HepG2 (cell line): ENCODE results near the gene RNF113A. TPM values are rescaled to one million over a fixed set of nuclear protein-coding genes. Genes with fewer than 3 reads are reported as not detected.

Experiments
- ATF1 ChIP-seq: IDR thresholded peaks from 2 replicates; pipeline ENCODE4 v1.6.1; 2016; ENCODE audit warnings: mild to moderate bottlenecking, control low read depth
- EP300 ChIP-seq, 3 experiments: sonication (generic) in 1 of 3; formaldehyde crosslinking in 1 of 3; IDR thresholded peaks; 2 replicates each; pipeline versions ENCODE4 v1.5.1 to v1.6.1; 2011 to 2020; ENCODE audit warnings: low read depth in 2 of 3, low read length in 2 of 3, borderline replicate concordance in 1 of 3, improper control_type of control experiment in 1 of 3, mild to moderate bottlenecking in 1 of 3, missing genetic modification reagents in 1 of 3, moderate library complexity in 1 of 3
- ETV5 ChIP-seq: IDR thresholded peaks from 2 replicates; pipeline ENCODE4 v1.6.1; 2018; ENCODE audit warnings: missing biosample characterization, missing genetic modification reagents, inconsistent platforms, borderline replicate concordance
- FOXK2 ChIP-seq: fragments of 450-650 bp; IDR thresholded peaks from 2 replicates; pipeline ENCODE4 v1.6.1; 2016
- HNF4A ChIP-seq: sonication (generic); formaldehyde crosslinking; IDR thresholded peaks from 2 replicates; pipeline ENCODE4 v1.4.0; 2020; ENCODE audit warnings: missing genetic modification reagents
- HOXA9 ChIP-seq: sonication (generic); formaldehyde crosslinking; IDR thresholded peaks from 2 replicates; pipeline ENCODE4 v1.8.1; 2022; ENCODE audit warnings: missing genetic modification reagents, mild to moderate bottlenecking, moderate library complexity, borderline replicate concordance
- JUND ChIP-seq: sonication (generic); formaldehyde crosslinking; IDR thresholded peaks from 2 replicates; pipeline ENCODE4 v1.8.0; 2022; ENCODE audit warnings: mild to moderate bottlenecking, missing genetic modification reagents
- MED1 ChIP-seq: sonication (generic); formaldehyde crosslinking; IDR thresholded peaks from 2 replicates; pipeline ENCODE4 v1.4.0; 2020; ENCODE audit warnings: missing genetic modification reagents
- MYC ChIP-seq: sonication (generic); formaldehyde crosslinking; IDR thresholded peaks from 2 replicates; pipeline ENCODE4 v1.9.0; 2021; ENCODE audit warnings: missing genetic modification reagents, borderline replicate concordance
- NR2F1 ChIP-seq, 2 experiments: fragments of 450-650 bp in 1 of 2; formaldehyde crosslinking in 1 of 2; IDR thresholded peaks; 2 replicates each; pipeline versions ENCODE4 v1.5.0 to v1.6.1; 2016 to 2020; ENCODE audit warnings: mild to moderate bottlenecking in 1 of 2, missing compliant biosample characterization in 1 of 2, missing genetic modification reagents in 1 of 2, moderate library complexity in 1 of 2
- NR2F6 ChIP-seq, 2 experiments: IDR thresholded peaks; 2 replicates each; pipeline ENCODE4 v1.6.1; 2016; ENCODE audit warnings: antibody characterized with exemption in 1 of 2, mild to moderate bottlenecking in 1 of 2
- SALL1 ChIP-seq: sonication (generic); formaldehyde crosslinking; IDR thresholded peaks from 2 replicates; pipeline ENCODE4 v1.8.0; 2022; ENCODE audit warnings: mild to moderate bottlenecking, missing genetic modification reagents
- SOX6 ChIP-seq, 2 experiments: fragments of 450-650 bp in 1 of 2; sonication (generic) in 1 of 2; formaldehyde crosslinking in 1 of 2; IDR thresholded peaks; 2 replicates each; pipeline versions ENCODE4 v1.4.0 to v1.6.1; 2017 to 2020; ENCODE audit warnings: antibody characterized with exemption in 1 of 2, mild to moderate bottlenecking in 1 of 2, missing genetic modification reagents in 1 of 2
- ZNF235 ChIP-seq: sonication (generic); formaldehyde crosslinking; IDR thresholded peaks from 2 replicates; pipeline ENCODE4 v1.8.1; 2023; ENCODE audit warnings: mild to moderate bottlenecking, missing genetic modification reagents, borderline replicate concordance
- polyA plus RNA-seq, 8 experiments: library from polyadenylated mRNA; depleted of rRNA in 3 of 8; stranded (reverse) in 7 of 8; unstranded in 1 of 8; fragments of >200 nt; fragmentation: Illumina TruSeq in 4 of 8; extraction: Trizol in 4 of 8; gene quantifications; 2 replicates each; pipeline versions ENCODE4 v1.2.1 to v1.2.3, GENCODE V29; 2011 to 2016; ENCODE audit warnings: low read depth in 4 of 8, missing spikeins in 1 of 8, mixed read lengths in 1 of 8; ENCODE audit not compliant: insufficient read depth in 1 of 8
- total RNA-seq, 5 experiments: library from RNA; depleted of rRNA; stranded (reverse); fragments of >200 nt; fragmentation: Illumina TruSeq; extraction: Trizol; gene quantifications; 2 replicates each; pipeline ENCODE4 v1.2.3, GENCODE V29; 2016; ENCODE audit warnings: low read depth in 1 of 5
- TF ChIP-seq, protein P1 (sequence below): sonication (generic); formaldehyde crosslinking; IDR thresholded peaks from 2 replicates; pipeline ENCODE4 v1.4.0; 2020; ENCODE audit warnings: missing genetic modification reagents
- TF ChIP-seq, protein P2 (sequence below): IDR thresholded peaks from 2 replicates; pipeline ENCODE4 v1.4.0; 2020; ENCODE audit warnings: mild to moderate bottlenecking, missing genetic modification reagents
- TF ChIP-seq, protein P3 (sequence below): sonication (generic); formaldehyde crosslinking; IDR thresholded peaks from 2 replicates; pipeline ENCODE4 v1.5.1; 2020; ENCODE audit warnings: mild to moderate bottlenecking, missing genetic modification reagents, borderline replicate concordance
- TF ChIP-seq, protein P4 (sequence below): sonication (generic); formaldehyde crosslinking; conservative IDR thresholded peaks from 2 replicates; pipeline ENCODE4 v1.4.0; 2020; ENCODE audit warnings: mild to moderate bottlenecking, missing genetic modification reagents, moderate library complexity

RNF113A gene
- total and polyA plus RNA-seq, 2 of the 13 experiments (the other 11 are each of a cell fraction or from before 2014, with no cell fraction given), result 14.0 to 15.4 TPM

DNA sequence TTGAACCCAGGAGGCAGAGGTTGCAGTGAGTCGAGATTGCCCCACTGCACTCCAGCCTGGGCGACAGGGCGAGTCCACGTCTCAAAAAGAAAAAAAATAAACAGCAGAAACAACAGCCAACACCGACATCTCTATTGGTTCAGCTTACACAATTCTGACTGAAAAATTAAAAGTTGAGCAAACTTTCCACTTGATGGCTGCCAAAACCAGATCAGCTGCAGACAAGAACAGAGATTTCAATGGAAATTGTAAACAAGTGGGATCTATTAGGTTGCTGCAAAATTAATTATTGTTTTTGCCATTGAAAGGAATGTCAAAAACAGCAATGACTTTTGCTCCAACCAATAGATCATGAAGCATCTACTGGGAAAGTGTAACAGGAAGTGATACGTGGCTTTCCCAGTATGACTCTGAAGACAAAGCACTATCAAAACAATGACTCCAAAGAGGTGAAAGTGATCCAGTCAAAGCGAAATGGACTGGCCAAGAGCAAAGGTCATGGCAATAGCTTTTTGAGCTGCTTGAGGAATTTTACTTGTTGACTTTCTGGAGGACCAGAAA lies 45.1 kb downstream of the RNF113A start (continued):
- TF ChIP-seq SALL1 (CRISPR knock-in tag) (0 out of 2 replicates have a peak, but pooled peaks have one; percentile 8), FOXK2 (0 out of 2 replicates have a peak, but pooled peaks have one; percentile 4), MYC (CRISPR knock-in tag) (no peak), EP300 (IDR thresholded peaks at IDR 0.05; ENCODE audit: low read depth in 2 of 2, low read length in 2 of 2) (0 out of 4 replicates have a peak, but pooled peaks of 1 of the 2 experiments have one; percentile 41), EP300 (CRISPR knock-in tag; IDR thresholded peaks at IDR 0.05; ENCODE audit: borderline replicate concordance) (no peak), NR2F1 (CRISPR knock-in tag; IDR thresholded peaks at IDR 0.05) (0 out of 4 replicates have a peak, but pooled peaks of 1 of the 2 experiments have one; percentile 29), ATF1 (peak; percentile 21; the same call in 1 of the 2 replicates), HOXA9 (CRISPR knock-in tag) (no peak), SOX6 (IDR thresholded peaks at IDR 0.05) (no peak), SOX6 (CRISPR knock-in tag; IDR thresholded peaks at IDR 0.05) (peak; percentile 81), MED1 (CRISPR knock-in tag) (peak; percentile 20; the same call in 1 of the 2 replicates), JUND (CRISPR knock-in tag) (no peak), HNF4A (peak; percentile 40; the same call in 1 of the 2 replicates), ZNF235 (CRISPR knock-in tag) (no peak), ETV5 (CRISPR knock-in tag) (peak; percentile 60; the same call in 1 of the 2 replicates), NR2F6 (IDR thresholded peaks at IDR 0.05) (peak; percentile 49), NR2F6 (CRISPR knock-in tag; IDR thresholded peaks at IDR 0.05) (peak; percentile 70; the same call in 1 of the 2 replicates)
- TF ChIP-seq, protein P1, sequence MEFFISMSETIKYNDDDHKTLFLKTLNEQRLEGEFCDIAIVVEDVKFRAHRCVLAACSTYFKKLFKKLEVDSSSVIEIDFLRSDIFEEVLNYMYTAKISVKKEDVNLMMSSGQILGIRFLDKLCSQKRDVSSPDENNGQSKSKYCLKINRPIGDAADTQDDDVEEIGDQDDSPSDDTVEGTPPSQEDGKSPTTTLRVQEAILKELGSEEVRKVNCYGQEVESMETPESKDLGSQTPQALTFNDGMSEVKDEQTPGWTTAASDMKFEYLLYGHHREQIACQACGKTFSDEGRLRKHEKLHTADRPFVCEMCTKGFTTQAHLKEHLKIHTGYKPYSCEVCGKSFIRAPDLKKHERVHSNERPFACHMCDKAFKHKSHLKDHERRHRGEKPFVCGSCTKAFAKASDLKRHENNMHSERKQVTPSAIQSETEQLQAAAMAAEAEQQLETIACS (CRISPR knock-in tag), result no peak
- TF ChIP-seq, protein P2, sequence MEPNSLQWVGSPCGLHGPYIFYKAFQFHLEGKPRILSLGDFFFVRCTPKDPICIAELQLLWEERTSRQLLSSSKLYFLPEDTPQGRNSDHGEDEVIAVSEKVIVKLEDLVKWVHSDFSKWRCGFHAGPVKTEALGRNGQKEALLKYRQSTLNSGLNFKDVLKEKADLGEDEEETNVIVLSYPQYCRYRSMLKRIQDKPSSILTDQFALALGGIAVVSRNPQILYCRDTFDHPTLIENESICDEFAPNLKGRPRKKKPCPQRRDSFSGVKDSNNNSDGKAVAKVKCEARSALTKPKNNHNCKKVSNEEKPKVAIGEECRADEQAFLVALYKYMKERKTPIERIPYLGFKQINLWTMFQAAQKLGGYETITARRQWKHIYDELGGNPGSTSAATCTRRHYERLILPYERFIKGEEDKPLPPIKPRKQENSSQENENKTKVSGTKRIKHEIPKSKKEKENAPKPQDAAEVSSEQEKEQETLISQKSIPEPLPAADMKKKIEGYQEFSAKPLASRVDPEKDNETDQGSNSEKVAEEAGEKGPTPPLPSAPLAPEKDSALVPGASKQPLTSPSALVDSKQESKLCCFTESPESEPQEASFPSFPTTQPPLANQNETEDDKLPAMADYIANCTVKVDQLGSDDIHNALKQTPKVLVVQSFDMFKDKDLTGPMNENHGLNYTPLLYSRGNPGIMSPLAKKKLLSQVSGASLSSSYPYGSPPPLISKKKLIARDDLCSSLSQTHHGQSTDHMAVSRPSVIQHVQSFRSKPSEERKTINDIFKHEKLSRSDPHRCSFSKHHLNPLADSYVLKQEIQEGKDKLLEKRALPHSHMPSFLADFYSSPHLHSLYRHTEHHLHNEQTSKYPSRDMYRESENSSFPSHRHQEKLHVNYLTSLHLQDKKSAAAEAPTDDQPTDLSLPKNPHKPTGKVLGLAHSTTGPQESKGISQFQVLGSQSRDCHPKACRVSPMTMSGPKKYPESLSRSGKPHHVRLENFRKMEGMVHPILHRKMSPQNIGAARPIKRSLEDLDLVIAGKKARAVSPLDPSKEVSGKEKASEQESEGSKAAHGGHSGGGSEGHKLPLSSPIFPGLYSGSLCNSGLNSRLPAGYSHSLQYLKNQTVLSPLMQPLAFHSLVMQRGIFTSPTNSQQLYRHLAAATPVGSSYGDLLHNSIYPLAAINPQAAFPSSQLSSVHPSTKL (CRISPR knock-in tag), result peak; percentile 54
- TF ChIP-seq, protein P3, sequence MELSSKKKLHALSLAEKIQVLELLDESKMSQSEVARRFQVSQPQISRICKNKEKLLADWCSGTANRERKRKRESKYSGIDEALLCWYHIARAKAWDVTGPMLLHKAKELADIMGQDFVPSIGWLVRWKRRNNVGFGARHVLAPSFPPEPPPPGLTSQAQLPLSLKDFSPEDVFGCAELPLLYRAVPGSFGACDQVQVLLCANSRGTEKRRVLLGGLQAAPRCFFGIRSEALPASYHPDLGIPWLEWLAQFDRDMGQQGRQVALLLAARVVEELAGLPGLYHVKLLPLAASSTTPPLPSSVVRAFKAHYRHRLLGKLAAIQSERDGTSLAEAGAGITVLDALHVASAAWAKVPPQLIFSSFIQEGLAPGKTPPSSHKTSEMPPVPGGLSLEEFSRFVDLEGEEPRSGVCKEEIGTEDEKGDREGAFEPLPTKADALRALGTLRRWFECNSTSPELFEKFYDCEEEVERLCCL (CRISPR knock-in tag), result no peak
- TF ChIP-seq, protein P4, sequence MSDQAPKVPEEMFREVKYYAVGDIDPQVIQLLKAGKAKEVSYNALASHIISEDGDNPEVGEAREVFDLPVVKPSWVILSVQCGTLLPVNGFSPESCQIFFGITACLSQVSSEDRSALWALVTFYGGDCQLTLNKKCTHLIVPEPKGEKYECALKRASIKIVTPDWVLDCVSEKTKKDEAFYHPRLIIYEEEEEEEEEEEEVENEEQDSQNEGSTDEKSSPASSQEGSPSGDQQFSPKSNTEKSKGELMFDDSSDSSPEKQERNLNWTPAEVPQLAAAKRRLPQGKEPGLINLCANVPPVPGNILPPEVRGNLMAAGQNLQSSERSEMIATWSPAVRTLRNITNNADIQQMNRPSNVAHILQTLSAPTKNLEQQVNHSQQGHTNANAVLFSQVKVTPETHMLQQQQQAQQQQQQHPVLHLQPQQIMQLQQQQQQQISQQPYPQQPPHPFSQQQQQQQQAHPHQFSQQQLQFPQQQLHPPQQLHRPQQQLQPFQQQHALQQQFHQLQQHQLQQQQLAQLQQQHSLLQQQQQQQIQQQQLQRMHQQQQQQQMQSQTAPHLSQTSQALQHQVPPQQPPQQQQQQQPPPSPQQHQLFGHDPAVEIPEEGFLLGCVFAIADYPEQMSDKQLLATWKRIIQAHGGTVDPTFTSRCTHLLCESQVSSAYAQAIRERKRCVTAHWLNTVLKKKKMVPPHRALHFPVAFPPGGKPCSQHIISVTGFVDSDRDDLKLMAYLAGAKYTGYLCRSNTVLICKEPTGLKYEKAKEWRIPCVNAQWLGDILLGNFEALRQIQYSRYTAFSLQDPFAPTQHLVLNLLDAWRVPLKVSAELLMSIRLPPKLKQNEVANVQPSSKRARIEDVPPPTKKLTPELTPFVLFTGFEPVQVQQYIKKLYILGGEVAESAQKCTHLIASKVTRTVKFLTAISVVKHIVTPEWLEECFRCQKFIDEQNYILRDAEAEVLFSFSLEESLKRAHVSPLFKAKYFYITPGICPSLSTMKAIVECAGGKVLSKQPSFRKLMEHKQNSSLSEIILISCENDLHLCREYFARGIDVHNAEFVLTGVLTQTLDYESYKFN (CRISPR knock-in tag), result peak; percentile 61
